H9 (cell line): ENCODE results near the gene TSGA10. TPM values are rescaled to one million over a fixed set of nuclear protein-coding genes. Genes with fewer than 3 reads are reported as not detected.

ENCODE experiments used
- DNase-seq: peaks from one replicate; pipeline ENCODE4 v3.0.0-alpha.2; 2017
- H2AFZ ChIP-seq: one replicate; pipeline ENCODE4 v1.6.1; 2013; ENCODE audit warnings: mild to moderate bottlenecking, low read length, control low read depth, moderate library complexity
- H2AK5ac ChIP-seq: 2 replicates; pipeline ENCODE4 v1.6.1; 2013; ENCODE audit warnings: low read length, control low read depth, mixed read lengths; ENCODE audit not compliant: insufficient read length
- H2BK120ac ChIP-seq: one replicate; pipeline ENCODE4 v1.6.1; 2013; ENCODE audit warnings: low read depth, mild to moderate bottlenecking, low read length, control low read depth, inconsistent platforms; ENCODE audit not compliant: poor library complexity, severe bottlenecking
- H2BK12ac ChIP-seq: 2 replicates; pipeline ENCODE4 v1.6.1; 2013; ENCODE audit warnings: low read length, control low read depth, mixed read lengths, low read depth; ENCODE audit not compliant: insufficient read length
- H2BK15ac ChIP-seq: 2 replicates; pipeline ENCODE4 v1.6.1; 2013; ENCODE audit warnings: low read depth, low read length, control low read depth
- H2BK20ac ChIP-seq: one replicate; pipeline ENCODE4 v1.6.1; 2013; ENCODE audit warnings: low read depth, mild to moderate bottlenecking, low read length, control low read depth, inconsistent platforms; ENCODE audit not compliant: poor library complexity, severe bottlenecking
- H2BK5ac ChIP-seq: 2 replicates; pipeline ENCODE4 v1.6.1; 2013; ENCODE audit warnings: low read length, control low read depth, mixed read lengths; ENCODE audit not compliant: insufficient read length
- H3K14ac ChIP-seq: 2 replicates; pipeline ENCODE4 v1.6.1; 2013; ENCODE audit warnings: low read length, control low read depth; ENCODE audit not compliant: insufficient read depth
- H3K18ac ChIP-seq: 2 replicates; pipeline ENCODE4 v1.6.1; 2013; ENCODE audit warnings: low read depth, mild to moderate bottlenecking, mixed read lengths, low read length, control low read depth; ENCODE audit not compliant: insufficient read length
- H3K23ac ChIP-seq: 2 replicates; pipeline ENCODE4 v1.6.1; 2013; ENCODE audit warnings: low read length, control low read depth, mixed read lengths, low read depth; ENCODE audit not compliant: insufficient read length
- H3K23me2 ChIP-seq: 2 replicates; pipeline ENCODE4 v1.6.1; 2013; ENCODE audit warnings: low read depth, mild to moderate bottlenecking, mixed read lengths, low read length, control low read depth; ENCODE audit not compliant: insufficient read length, poor library complexity, severe bottlenecking
- H3K27ac ChIP-seq: 2 replicates; pipeline ENCODE4 v1.5.1; 2013; ENCODE audit warnings: low read length, control low read depth, mixed read lengths, low read depth; ENCODE audit not compliant: insufficient read length
- H3K27me3 ChIP-seq: 2 replicates; pipeline ENCODE4 v1.6.1; 2013; ENCODE audit warnings: low read length, control low read depth, inconsistent platforms; ENCODE audit not compliant: insufficient read depth
- H3K4ac ChIP-seq: 2 replicates; pipeline ENCODE4 v1.6.1; 2013; ENCODE audit warnings: low read depth, mild to moderate bottlenecking, control low read depth, inconsistent platforms, low read length, moderate library complexity
- H3K4me1 ChIP-seq: 2 replicates; pipeline ENCODE4 v1.6.1; 2013; ENCODE audit warnings: low read length, control low read depth, inconsistent platforms; ENCODE audit not compliant: insufficient read depth
- H3K4me2 ChIP-seq: 2 replicates; pipeline ENCODE4 v1.6.1; 2013; ENCODE audit warnings: low read length, control low read depth, mixed read lengths; ENCODE audit not compliant: insufficient read length, insufficient read depth
- H3K56ac ChIP-seq: 2 replicates; pipeline ENCODE4 v1.6.1; 2013; ENCODE audit warnings: low read depth, mild to moderate bottlenecking, mixed read lengths, low read length, control low read depth; ENCODE audit not compliant: insufficient read length
- H3K79me1 ChIP-seq: 2 replicates; pipeline ENCODE4 v1.6.1; 2013; ENCODE audit warnings: low read depth, mild to moderate bottlenecking, moderate library complexity, low read length, control low read depth, inconsistent platforms; ENCODE audit not compliant: insufficient read depth, poor library complexity, severe bottlenecking
- H3K79me2 ChIP-seq: 2 replicates; pipeline ENCODE4 v1.6.1; 2013; ENCODE audit warnings: low read length, control low read depth, inconsistent platforms; ENCODE audit not compliant: insufficient read depth
- H3K9ac ChIP-seq: 2 replicates; pipeline ENCODE4 v1.6.1; 2013; ENCODE audit warnings: low read length, control low read depth, mixed read lengths; ENCODE audit not compliant: insufficient read length; ENCODE audit errors: extremely low read depth
- H3K9me3 ChIP-seq: one replicate; pipeline ENCODE4 v1.6.1; 2013; ENCODE audit warnings: low read depth, low read length, inconsistent platforms; ENCODE audit not compliant: control insufficient read depth
- H3T11ph ChIP-seq: one replicate; pipeline ENCODE4 v1.6.1; 2013; ENCODE audit warnings: mild to moderate bottlenecking, low read length, control low read depth, inconsistent platforms
- H4K20me1 ChIP-seq: one replicate; pipeline ENCODE4 v1.6.1; 2013; ENCODE audit not compliant: control insufficient read depth, insufficient read length, insufficient read depth
- H4K5ac ChIP-seq: 2 replicates; pipeline ENCODE4 v1.6.1; 2013; ENCODE audit warnings: low read depth, mild to moderate bottlenecking, mixed read lengths, low read length, control low read depth; ENCODE audit not compliant: insufficient read length
- H4K8ac ChIP-seq: replicated peaks from 2 replicates; pipeline ENCODE4 v1.6.1; 2013; ENCODE audit warnings: low read length, control low read depth, mixed read lengths, low read depth; ENCODE audit not compliant: insufficient read length
- H4K91ac ChIP-seq: 2 replicates; pipeline ENCODE4 v1.6.1; 2013; ENCODE audit warnings: low read depth, mild to moderate bottlenecking, moderate library complexity, mixed read lengths, low read length, control low read depth; ENCODE audit not compliant: insufficient read length
- H3K27ac Mint-ChIP-seq, 3 experiments: 2 replicates in 2 of 3; 3 replicates in 1 of 3; pipeline ENCODE4 v1.8.0; 2020 to 2021; ENCODE audit warnings: mixed read lengths in 3 of 3, mild to moderate bottlenecking in 1 of 3, moderate library complexity in 1 of 3
- H3K27me3 Mint-ChIP-seq: 2 replicates; pipeline ENCODE4 v1.8.0; 2021; ENCODE audit warnings: low read depth, mild to moderate bottlenecking, moderate library complexity, mixed read lengths
- H3K36me3 Mint-ChIP-seq, 3 experiments: 2 replicates in 2 of 3; 3 replicates in 1 of 3; pipeline ENCODE4 v1.8.0; 2020 to 2021; ENCODE audit warnings: low read depth in 3 of 3, mixed read lengths in 3 of 3; ENCODE audit not compliant: insufficient read depth in 1 of 3
- H3K4me1 Mint-ChIP-seq, 2 experiments: 2 replicates each; pipeline ENCODE4 v1.8.0; 2020; ENCODE audit warnings: mixed read lengths in 2 of 2
- H3K4me3 Mint-ChIP-seq, 2 experiments: 2 replicates in 1 of 2; 3 replicates in 1 of 2; pipeline ENCODE4 v1.8.0; 2020 to 2021; ENCODE audit warnings: mild to moderate bottlenecking in 2 of 2, mixed read lengths in 2 of 2, moderate library complexity in 1 of 2
- H3K9me3 Mint-ChIP-seq, 2 experiments: 2 replicates in 1 of 2; 3 replicates in 1 of 2; pipeline ENCODE4 v1.8.0; 2020; ENCODE audit warnings: mild to moderate bottlenecking in 2 of 2, mixed read lengths in 2 of 2, moderate library complexity in 1 of 2
- CTCF ChIP-seq: fragments of 200-600 bp; sonication (generic); conservative IDR thresholded peaks from 3 replicates; pipeline ENCODE4 v1.8.0; 2021; ENCODE audit warnings: antibody characterized with exemption, mild to moderate bottlenecking
- WGBS: extraction: QIAGEN DNeasy Blood & Tissue Kit; methylation state at CpG from one replicate; pipeline ENCODE4 v1.1.7; 2013; ENCODE audit warnings: missing lambda C conversion rate, low lambda C conversion rate, mixed read lengths; ENCODE audit not compliant: insufficient read length; ENCODE audit errors: extremely low coverage; 5-methylcytosine and 5-hydroxymethylcytosine counted together
- total RNA-seq: library from RNA; stranded (reverse); gene quantifications from 2 replicates; pipeline ENCODE4 v1.2.1, GENCODE V29; 2021

TSGA10 gene
- total RNA-seq, 1 experiment from 2014 or later = 6.3 TPM

GRCh38 chr2:99111236-99111635 lies 43.5 kb downstream of the TSGA10 start:
- no peaks in the 10 kb centered on the region for H3K4me1 ChIP-seq
- no peak overlapping the region for H3K27ac Mint-ChIP-seq

More at GRCh38 chr2:99111236-99111635, 43.5 kb downstream of the TSGA10 start:
- DNase-seq = no peak
- Histone ChIP-seq H3K23ac (no peak overlapping the region), H3K79me1 (no peaks in the 10 kb centered on the region), H3K14ac (no peak overlapping the region), H3K56ac (no peak overlapping the region), H2BK12ac (no peak overlapping the region), H3K4ac (no peak overlapping the region), H4K20me1 (no peaks in the 10 kb centered on the region), H2BK15ac (no peak overlapping the region), H4K8ac (no peak overlapping the region), H2AFZ (no peak overlapping the region), H3K18ac (no peak overlapping the region), H2BK120ac (no peak overlapping the region), H2BK5ac (no peak overlapping the region), H3K23me2 (no peaks in the 10 kb centered on the region), H2AK5ac (no peak overlapping the region), H3K9ac (no peak overlapping the region), H3K79me2 (no peaks in the 10 kb centered on the region), H4K91ac (no peak overlapping the region), H3K27ac (no peak overlapping the region), H3K27me3 (no peaks in the 10 kb centered on the region), H3T11ph (no peak overlapping the region), H3K9me3 (no peaks in the 10 kb centered on the region), H2BK20ac (no peak overlapping the region), H4K5ac (no peak overlapping the region), H3K4me2 (no peak overlapping the region)
- Mint-ChIP-seq H3K4me3 (no peak overlapping the region), H3K27me3 (no peaks in the 10 kb centered on the region), H3K4me1 (peaks cover 2% of the 10 kb centered on the region in 2 experiments; a peak in 3 of 4 replicates), H3K36me3 (no peaks in the 10 kb centered on the region), H3K9me3 (no peaks in the 10 kb centered on the region)
- no CpG with 5 or more reads among the region's 2 CpGs for WGBS
- TF ChIP-seq CTCF = no peak
